Erythroblast (primary cell): ENCODE data around the gene DTWD2.
"Not testable (repeated sequence)": the region's sequence is repeated elsewhere in the genome, so short reads cannot be mapped to it uniquely, and the experiment has no call there.

Experiments
- DNase-seq, 2 experiments: peaks; one replicate each; lab custom pipeline; 2025; lab: John Stamatoyannopoulos, UW
- GATA1 ChIP-seq: IDR thresholded peaks from 2 replicates; pipeline ENCODE4 v1.6.1; 2011; ENCODE audit warnings: low read depth, mild to moderate bottlenecking, control low read depth, low read length, moderate library complexity
- POLR2A ChIP-seq: IDR thresholded peaks from 2 replicates; pipeline ENCODE4 v1.6.1; 2011; ENCODE audit warnings: mild to moderate bottlenecking, low read length

Gene DTWD2

GRCh38 chr5:118981783-118982182 lies 6.6 kb downstream of the DTWD2 start:
- DNase-seq = no peak

GRCh38 chr5:118980438-118980837 lies 7.9 kb downstream of the DTWD2 start:
- DNase-seq = no peak
- TF ChIP-seq GATA1 (no peak), POLR2A (no peak)

More at GRCh38 chr5:118981783-118982182, 6.6 kb downstream of the DTWD2 start:
- TF ChIP-seq POLR2A = no peak

- TF ChIP-seq POLR2A (no peak), GATA1 (no peak)
Measured at GRCh38 chr5:118980017-118980416, 8.3 kb downstream of the DTWD2 start.

GRCh38 chr5:118973779-118974445 lies 14.4 kb downstream of the DTWD2 start:
- not testable (repeated sequence) for DNase-seq

More at GRCh38 chr5:118980017-118980416, 8.3 kb downstream of the DTWD2 start:
- DNase-seq = no peak

GRCh38 chr5:118968925-118969375 lies 19.4 kb downstream of the DTWD2 start:
- DNase-seq = no peak
- TF ChIP-seq GATA1 (no peak), POLR2A (no peak)

- DNase-seq = no peak
Measured at GRCh38 chr5:118968406-118968911, 19.9 kb downstream of the DTWD2 start.

GRCh38 chr5:118967059-118967508 lies 21.3 kb downstream of the DTWD2 start:
- no peak for DNase-seq
- TF ChIP-seq GATA1 (no peak), POLR2A (no peak)

More at GRCh38 chr5:118968406-118968911, 19.9 kb downstream of the DTWD2 start:
- TF ChIP-seq POLR2A = no peak

GRCh38 chr5:118965890-118966289 lies 22.5 kb downstream of the DTWD2 start:
- DNase-seq = no peak
- TF ChIP-seq GATA1 (no peak), POLR2A (no peak)

- not testable (repeated sequence) for DNase-seq
Measured at GRCh38 chr5:118964970-118965369, 23.4 kb downstream of the DTWD2 start.

GRCh38 chr5:118964388-118964787 lies 24.0 kb downstream of the DTWD2 start:
- not testable (repeated sequence) for DNase-seq

- TF ChIP-seq POLR2A (no peak), GATA1 (no peak)
- no peak for DNase-seq
Measured at GRCh38 chr5:118963169-118963568, 25.2 kb downstream of the DTWD2 start.

GRCh38 chr5:118960557-118960956 lies 27.8 kb downstream of the DTWD2 start:
- DNase-seq = no peak
- TF ChIP-seq POLR2A (no peak), GATA1 (no peak)

GRCh38 chr5:118956727-118957126 lies 31.6 kb downstream of the DTWD2 start:
- TF ChIP-seq POLR2A (no peak), GATA1 (no peak)
- peak; percentile 18 to 28 for DNase-seq

- no peak for DNase-seq
- TF ChIP-seq POLR2A (no peak), GATA1 (no peak)
Measured at GRCh38 chr5:118953652-118954005, 34.7 kb downstream of the DTWD2 start.

GRCh38 chr5:118952992-118953651 lies 35.2 kb downstream of the DTWD2 start:
- DNase-seq = no peak
- TF ChIP-seq GATA1 = no peak

- not testable (repeated sequence) for DNase-seq
Measured at GRCh38 chr5:118952306-118952705, 36.0 kb downstream of the DTWD2 start.

GRCh38 chr5:118950354-118950753 lies 38.0 kb downstream of the DTWD2 start:
- not testable (repeated sequence) for DNase-seq
